Neural cell (in vitro differentiated cells): Measurements from ENCODE around the gene TBCEL.

Source experiments
- CTCF ChIP-seq: fragments of 450-650 bp; IDR thresholded peaks from 2 replicates; pipeline ENCODE4 v1.5.1; 2014; ENCODE audit warnings: antibody characterized with exemption, mild to moderate bottlenecking, moderate library complexity; ENCODE audit not compliant: poor library complexity, severe bottlenecking
- TF ChIP-seq, protein P1 (sequence below): IDR thresholded peaks from 2 replicates; pipeline ENCODE4 v1.6.1; 2012; ENCODE audit warnings: borderline replicate concordance

DNA sequence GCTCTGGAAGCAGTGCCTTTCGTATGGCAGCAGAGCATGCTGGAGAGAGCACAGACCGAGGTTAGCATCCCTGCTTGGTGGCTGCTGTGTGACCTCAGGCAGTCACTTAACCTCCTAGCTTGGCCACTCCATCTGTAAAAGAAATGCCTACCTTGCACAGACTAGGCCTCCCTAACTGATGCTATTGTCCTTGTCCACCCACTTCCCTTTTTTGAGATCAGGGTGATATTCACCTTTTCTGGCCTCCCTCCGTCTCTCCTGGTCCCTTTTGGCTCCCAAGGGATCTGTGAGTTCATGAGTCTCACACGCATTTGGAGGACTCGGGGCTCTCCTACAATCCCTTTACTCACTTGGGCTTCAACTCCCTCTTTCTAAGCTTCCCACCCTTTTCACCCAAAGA, 114.4 kb downstream of the TBCEL start:
- TF ChIP-seq, protein P1, sequence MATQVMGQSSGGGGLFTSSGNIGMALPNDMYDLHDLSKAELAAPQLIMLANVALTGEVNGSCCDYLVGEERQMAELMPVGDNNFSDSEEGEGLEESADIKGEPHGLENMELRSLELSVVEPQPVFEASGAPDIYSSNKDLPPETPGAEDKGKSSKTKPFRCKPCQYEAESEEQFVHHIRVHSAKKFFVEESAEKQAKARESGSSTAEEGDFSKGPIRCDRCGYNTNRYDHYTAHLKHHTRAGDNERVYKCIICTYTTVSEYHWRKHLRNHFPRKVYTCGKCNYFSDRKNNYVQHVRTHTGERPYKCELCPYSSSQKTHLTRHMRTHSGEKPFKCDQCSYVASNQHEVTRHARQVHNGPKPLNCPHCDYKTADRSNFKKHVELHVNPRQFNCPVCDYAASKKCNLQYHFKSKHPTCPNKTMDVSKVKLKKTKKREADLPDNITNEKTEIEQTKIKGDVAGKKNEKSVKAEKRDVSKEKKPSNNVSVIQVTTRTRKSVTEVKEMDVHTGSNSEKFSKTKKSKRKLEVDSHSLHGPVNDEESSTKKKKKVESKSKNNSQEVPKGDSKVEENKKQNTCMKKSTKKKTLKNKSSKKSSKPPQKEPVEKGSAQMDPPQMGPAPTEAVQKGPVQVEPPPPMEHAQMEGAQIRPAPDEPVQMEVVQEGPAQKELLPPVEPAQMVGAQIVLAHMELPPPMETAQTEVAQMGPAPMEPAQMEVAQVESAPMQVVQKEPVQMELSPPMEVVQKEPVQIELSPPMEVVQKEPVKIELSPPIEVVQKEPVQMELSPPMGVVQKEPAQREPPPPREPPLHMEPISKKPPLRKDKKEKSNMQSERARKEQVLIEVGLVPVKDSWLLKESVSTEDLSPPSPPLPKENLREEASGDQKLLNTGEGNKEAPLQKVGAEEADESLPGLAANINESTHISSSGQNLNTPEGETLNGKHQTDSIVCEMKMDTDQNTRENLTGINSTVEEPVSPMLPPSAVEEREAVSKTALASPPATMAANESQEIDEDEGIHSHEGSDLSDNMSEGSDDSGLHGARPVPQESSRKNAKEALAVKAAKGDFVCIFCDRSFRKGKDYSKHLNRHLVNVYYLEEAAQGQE, result no peak
- TF ChIP-seq CTCF, result no peak
